GM23338 (cell line): ENCODE data around the gene ZPR1.

ENCODE experiments used
- CREB1 ChIP-seq: fragments of 250-450 bp; sonication (Bioruptor Pico); IDR thresholded peaks from 2 replicates; pipeline ENCODE4 v1.5.0; 2020; ENCODE audit warnings: low read depth, mild to moderate bottlenecking, moderate library complexity
- EZH2phosphoT487 ChIP-seq: fragments of 200-600 bp; sonication (generic); IDR thresholded peaks from one replicate; pipeline ENCODE4 v1.8.1; 2018; ENCODE audit warnings: antibody characterized with exemption; ENCODE audit not compliant: unreplicated experiment

GRCh38 chr11:116835042-116835772 is 47.4 kb upstream of the ZPR1 start:
- TF ChIP-seq CREB1 (CRISPR knock-in tag) (no peak), EZH2phosphoT487 (no peak)
